Stimulated activated CD4-positive, alpha-beta T cell treated with anti-CD3 and anti-CD28 coated beads, Interleukin-4, amount 100 ng/mL, for 24 hours (primary cell): ENCODE results near the gene LDHAL6A.

ENCODE experiments used
- DNase-seq: peaks from one replicate; pipeline ENCODE4 v3.0.0-alpha.2; 2020

LDHAL6A gene

GRCh38 chr11:18491924-18492323 is 36.3 kb downstream of the LDHAL6A start:
- no peak for DNase-seq

GRCh38 chr11:18492888-18493287 is 37.2 kb downstream of the LDHAL6A start:
- no peak for DNase-seq

GRCh38 chr11:18493310-18493709 is 37.7 kb downstream of the LDHAL6A start:
- no peak for DNase-seq

GRCh38 chr11:18495271-18495670 is 39.6 kb downstream of the LDHAL6A start:
- DNase-seq: no peak

GRCh38 chr11:18495703-18496102 is 40.0 kb downstream of the LDHAL6A start:
- DNase-seq: no peak

GRCh38 chr11:18498039-18498438 is 42.4 kb downstream of the LDHAL6A start:
- no peak for DNase-seq

- DNase-seq: no peak
These were observed 46.0 kb downstream of the LDHAL6A start for GRCh38 chr11:18501629-18502028.

GRCh38 chr11:18502352-18502751 is 46.7 kb downstream of the LDHAL6A start:
- no peak for DNase-seq

GRCh38 chr11:18521122-18521521 is 65.5 kb downstream of the LDHAL6A start:
- no peak for DNase-seq

- DNase-seq: no peak
These were observed 66.7 kb downstream of the LDHAL6A start for GRCh38 chr11:18522388-18522787.

- DNase-seq: no peak
These were observed 67.4 kb downstream of the LDHAL6A start for GRCh38 chr11:18523084-18523483.

- DNase-seq: no peak
These were observed 68.6 kb downstream of the LDHAL6A start for GRCh38 chr11:18524248-18524647.

- DNase-seq: no peak
These were observed 70.5 kb downstream of the LDHAL6A start for GRCh38 chr11:18526130-18526520.

- peak; percentile 93 for DNase-seq
These were observed 71.1 kb downstream of the LDHAL6A start, which contains the start of gene TSG101 for GRCh38 chr11:18526521-18527296. Gene TSG101, minus strand, starts transcription at chr11:18526942. Its CDS starts 126 bp downstream, at chr11:18526816.

- DNase-seq: no peak
These were observed 71.9 kb downstream of the LDHAL6A start for GRCh38 chr11:18527512-18527911.
